Neural progenitor cell (in vitro differentiated cells): ENCODE results near the gene WDR27.

ENCODE experiments used
- CTCF ChIP-seq: fragments of 200-600 bp; sonication (generic); IDR thresholded peaks from 2 replicates; pipeline ENCODE4 v1.5.1; 2017; ENCODE audit warnings: antibody characterized with exemption, mild to moderate bottlenecking
- EZH2 ChIP-seq: fragments of 200-600 bp; sonication (generic); IDR thresholded peaks from 2 replicates; pipeline ENCODE4 v1.6.1; 2017; ENCODE audit warnings: antibody characterized with exemption, mild to moderate bottlenecking, moderate library complexity
- EZH2phosphoT487 ChIP-seq: fragments of 200-600 bp; sonication (generic); IDR thresholded peaks from 2 replicates; pipeline ENCODE4 v1.6.1; 2017; ENCODE audit warnings: antibody characterized with exemption

- no peak for TF ChIP-seq CTCF
- no peak for TF ChIP-seq EZH2phosphoT487
- TF ChIP-seq EZH2: no peak
Measured at GRCh38 chr6:169473663-169474062, 228.2 kb downstream of the WDR27 start.
